B cell (primary cell): Measurements from ENCODE around the gene TRPV4.

Source experiments
- CTCF ChIP-seq: fragments of 200-600 bp; IDR thresholded peaks from one replicate; pipeline ENCODE4 v1.8.0; 2022; ENCODE audit warnings: antibody characterized with exemption, mild to moderate bottlenecking
- EZH2 ChIP-seq: IDR thresholded peaks from 2 replicates; pipeline ENCODE4 v1.6.1; 2012; ENCODE audit warnings: borderline replicate concordance, low read depth, mild to moderate bottlenecking, moderate library complexity, low read length; ENCODE audit not compliant: insufficient read depth, poor library complexity, severe bottlenecking

- TF ChIP-seq CTCF (no peak), EZH2 (no peak)
Measured at GRCh38 chr12:109767456-109767855, 65.7 kb downstream of the TRPV4 start.
